HUES48 (cell line): ENCODE data around the gene CFAP73.

Source experiments
- H3K27ac ChIP-seq: one replicate; pipeline ENCODE4 v1.7.0; 2013; ENCODE audit warnings: low read depth, low read length, inconsistent platforms
- H3K27me3 ChIP-seq: 2 replicates; pipeline ENCODE4 v1.6.1; 2013; ENCODE audit warnings: mild to moderate bottlenecking, low read length; ENCODE audit not compliant: control insufficient read depth, insufficient read depth
- H3K36me3 ChIP-seq: 2 replicates; pipeline ENCODE4 v1.6.1; 2013; ENCODE audit warnings: low read length; ENCODE audit not compliant: control insufficient read depth, insufficient read depth
- H3K4me1 ChIP-seq: 2 replicates; pipeline ENCODE4 v1.6.1; 2013; ENCODE audit warnings: mild to moderate bottlenecking, low read length; ENCODE audit not compliant: control insufficient read depth, insufficient read depth
- H3K4me3 ChIP-seq: 2 replicates; pipeline ENCODE4 v1.5.1; 2013; ENCODE audit warnings: mild to moderate bottlenecking, low read depth, low read length
- H3K9ac ChIP-seq: 2 replicates; pipeline ENCODE4 v1.6.1; 2013; ENCODE audit warnings: mild to moderate bottlenecking, low read depth, low read length, moderate library complexity
- H3K9me3 ChIP-seq: 2 replicates; pipeline ENCODE4 v1.6.1; 2013; ENCODE audit warnings: low read length; ENCODE audit not compliant: control insufficient read depth, insufficient read depth

CFAP73 gene

GRCh38 chr12:113157218-113157859, 7.8 kb downstream of the CFAP73 start:
- Histone ChIP-seq H3K9ac (no peak overlapping the region), H3K4me1 (peaks cover 10% of the 10 kb centered on the region), H3K4me3 (no peak overlapping the region), H3K27me3 (peaks cover 30% of the 10 kb centered on the region), H3K27ac (no peak overlapping the region), H3K36me3 (peaks cover 40% of the 10 kb centered on the region), H3K9me3 (no peaks in the 10 kb centered on the region)

DNA sequence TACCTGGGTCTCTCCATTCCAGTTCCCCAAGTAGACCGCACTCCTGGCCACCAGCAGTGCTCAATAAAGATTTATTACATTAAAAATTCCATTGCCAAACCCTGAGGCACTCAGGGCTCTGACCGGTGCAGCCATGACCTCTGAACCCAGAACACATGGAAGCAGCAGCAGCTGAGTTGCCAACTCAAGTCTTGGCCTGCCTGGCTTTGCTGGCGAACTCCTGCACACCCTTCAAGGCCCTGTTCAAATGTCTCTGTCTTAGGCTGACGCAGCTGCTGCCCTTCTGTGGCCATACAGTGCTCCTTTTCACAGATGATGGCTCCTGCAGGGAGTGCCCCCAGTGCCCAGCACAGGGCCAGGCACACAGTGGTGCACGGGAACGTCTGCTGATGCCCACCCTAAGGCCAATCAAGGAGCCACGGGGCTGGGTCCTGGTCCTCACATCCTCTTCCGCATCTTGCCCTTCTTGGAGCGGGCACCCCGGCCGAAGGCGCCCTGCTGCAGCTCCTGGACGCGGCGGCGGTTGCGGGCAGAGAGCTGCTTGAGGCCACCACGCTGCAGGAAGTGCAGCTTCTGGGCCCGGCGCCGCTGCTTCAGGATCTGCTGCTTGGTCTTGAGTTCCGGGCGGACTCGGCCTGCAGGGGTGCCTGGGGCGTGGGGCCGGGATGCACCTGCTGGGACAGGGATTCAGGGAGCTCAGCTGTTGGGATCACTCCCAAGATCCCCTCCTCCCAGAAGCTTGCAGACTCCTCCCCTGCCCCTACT, 9.1 kb downstream of the CFAP73 start:
- Histone ChIP-seq H3K4me1 (peaks cover 11% of the 10 kb centered on the region), H3K9me3 (no peaks in the 10 kb centered on the region), H3K27me3 (peaks cover 18% of the 10 kb centered on the region), H3K36me3 (peaks cover 53% of the 10 kb centered on the region), H3K27ac (no peak overlapping the region), H3K4me3 (no peak overlapping the region), H3K9ac (no peak overlapping the region)

DNA sequence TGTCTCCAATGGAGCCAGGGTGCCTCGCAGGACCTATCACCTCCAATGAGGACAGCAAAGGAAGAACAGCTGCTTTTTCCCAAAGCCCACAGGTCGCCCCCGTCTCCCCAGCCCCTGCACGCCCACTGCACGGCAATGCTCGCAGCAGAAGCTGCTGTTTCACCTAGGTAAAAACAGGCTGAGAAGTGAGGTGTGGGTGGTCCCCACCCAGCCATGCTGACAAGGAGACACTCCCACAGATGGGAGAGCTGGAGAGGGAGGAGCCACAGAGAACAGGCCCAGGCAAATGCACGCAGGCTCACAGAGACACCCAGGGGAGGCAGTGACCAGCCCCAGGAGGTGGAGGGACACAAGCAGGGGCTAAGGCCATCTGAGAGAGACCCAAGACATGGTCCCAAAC, 10.4 kb downstream of the CFAP73 start:
- no peak overlapping the region for H3K9ac ChIP-seq
- no peak overlapping the region for H3K4me3 ChIP-seq
- no peak overlapping the region for H3K27ac ChIP-seq
- H3K4me1 ChIP-seq: peaks cover 11% of the 10 kb centered on the region
- peaks cover 5% of the 10 kb centered on the region; the same call in 1 of the 2 replicates for H3K27me3 ChIP-seq
- no peaks in the 10 kb centered on the region for H3K9me3 ChIP-seq
- H3K36me3 ChIP-seq: peaks cover 61% of the 10 kb centered on the region

GRCh38 chr12:113161415-113162016, 12.0 kb downstream of the CFAP73 start:
- Histone ChIP-seq H3K27ac (peak overlapping the region; percentile 73), H3K9ac (no peak overlapping the region), H3K9me3 (no peaks in the 10 kb centered on the region), H3K36me3 (peaks cover 77% of the 10 kb centered on the region), H3K4me1 (peaks cover 11% of the 10 kb centered on the region), H3K4me3 (no peak overlapping the region; the same call in 1 of the 2 replicates), H3K27me3 (no peaks in the 10 kb centered on the region)

DNA sequence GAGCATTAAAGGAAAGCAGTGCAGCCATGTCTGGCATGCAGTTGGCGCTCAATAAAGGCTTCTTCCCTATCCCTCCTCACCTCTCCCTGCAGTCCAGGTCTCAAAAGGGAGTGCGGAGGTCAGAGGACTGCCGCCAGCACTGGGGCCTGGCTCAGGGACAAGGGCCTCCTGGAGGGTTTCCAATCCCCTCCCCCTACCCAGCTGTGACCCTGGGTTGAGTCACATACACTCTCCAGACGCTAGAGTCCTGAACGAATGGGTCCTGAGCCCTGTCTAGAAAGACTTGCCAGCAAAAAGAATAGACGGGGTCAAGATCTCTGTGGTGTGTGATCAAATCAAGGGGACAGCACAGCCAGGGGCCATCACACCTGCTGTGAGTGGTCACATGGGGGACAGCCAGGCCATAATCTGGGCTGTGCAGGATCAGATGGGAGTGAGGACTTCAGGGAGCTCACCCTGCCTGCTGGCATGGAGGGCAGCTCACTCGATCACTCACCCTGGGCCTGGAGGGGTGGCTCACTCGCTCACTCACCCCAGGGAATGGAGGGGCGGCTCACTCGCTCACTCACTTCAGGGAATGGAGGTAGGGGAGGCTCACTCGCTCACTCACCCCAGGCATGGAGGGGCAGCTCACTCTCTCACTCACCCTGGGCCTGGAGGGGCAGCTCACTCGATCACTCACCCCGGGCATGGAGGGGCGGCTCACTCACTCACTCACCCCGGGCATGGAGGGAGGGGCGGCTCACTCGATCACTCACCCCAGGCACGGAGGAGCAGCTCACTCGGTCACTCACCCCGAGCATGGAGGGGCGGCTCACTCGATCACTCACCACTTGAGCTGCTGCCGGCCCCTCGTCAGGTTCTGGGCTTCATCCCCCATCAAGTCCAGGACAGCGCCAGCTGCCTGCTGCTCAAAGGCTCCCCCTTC, 12.8 kb downstream of the CFAP73 start:
- H3K27ac ChIP-seq: peak overlapping the region; percentile 73
- H3K4me1 ChIP-seq: peaks cover 11% of the 10 kb centered on the region
- no peak overlapping the region for H3K9ac ChIP-seq
- H3K36me3 ChIP-seq: peaks cover 86% of the 10 kb centered on the region
- no peaks in the 10 kb centered on the region for H3K27me3 ChIP-seq
- no peak overlapping the region; the same call in 1 of the 2 replicates for H3K4me3 ChIP-seq
- no peaks in the 10 kb centered on the region for H3K9me3 ChIP-seq

DNA sequence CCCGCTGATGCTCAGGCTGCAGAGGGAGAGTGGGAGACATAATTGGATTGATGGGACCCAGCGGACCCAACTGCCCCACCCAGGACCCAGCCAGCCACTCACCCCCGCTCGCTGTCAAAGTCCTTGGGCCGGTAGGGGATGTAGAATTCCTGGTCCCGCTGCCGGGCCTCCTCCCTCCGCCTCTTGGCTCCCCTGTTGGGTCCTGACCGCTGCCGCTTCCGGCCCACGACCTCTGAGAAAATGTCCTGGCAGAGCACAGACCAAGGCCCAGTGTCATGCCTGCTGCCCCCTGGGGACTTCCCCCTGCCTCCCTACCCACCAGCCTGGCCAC, 13.5 kb downstream of the CFAP73 start:
- H3K36me3 ChIP-seq: peaks cover 86% of the 10 kb centered on the region

GRCh38 chr12:113164014-113164413, 14.5 kb downstream of the CFAP73 start:
- H3K27ac ChIP-seq: no peak overlapping the region
- H3K4me3 ChIP-seq: no peak overlapping the region
- peaks cover 11% of the 10 kb centered on the region for H3K4me1 ChIP-seq
- peaks cover 86% of the 10 kb centered on the region for H3K36me3 ChIP-seq
- H3K9ac ChIP-seq: no peak overlapping the region
- no peaks in the 10 kb centered on the region for H3K27me3 ChIP-seq
- H3K9me3 ChIP-seq: no peaks in the 10 kb centered on the region

More for the DNA sequence above, 13.5 kb downstream of the CFAP73 start:
- Histone ChIP-seq H3K4me3 (no peak overlapping the region), H3K27me3 (no peaks in the 10 kb centered on the region), H3K27ac (no peak overlapping the region), H3K4me1 (peaks cover 11% of the 10 kb centered on the region), H3K9ac (no peak overlapping the region), H3K9me3 (no peaks in the 10 kb centered on the region)

DNA sequence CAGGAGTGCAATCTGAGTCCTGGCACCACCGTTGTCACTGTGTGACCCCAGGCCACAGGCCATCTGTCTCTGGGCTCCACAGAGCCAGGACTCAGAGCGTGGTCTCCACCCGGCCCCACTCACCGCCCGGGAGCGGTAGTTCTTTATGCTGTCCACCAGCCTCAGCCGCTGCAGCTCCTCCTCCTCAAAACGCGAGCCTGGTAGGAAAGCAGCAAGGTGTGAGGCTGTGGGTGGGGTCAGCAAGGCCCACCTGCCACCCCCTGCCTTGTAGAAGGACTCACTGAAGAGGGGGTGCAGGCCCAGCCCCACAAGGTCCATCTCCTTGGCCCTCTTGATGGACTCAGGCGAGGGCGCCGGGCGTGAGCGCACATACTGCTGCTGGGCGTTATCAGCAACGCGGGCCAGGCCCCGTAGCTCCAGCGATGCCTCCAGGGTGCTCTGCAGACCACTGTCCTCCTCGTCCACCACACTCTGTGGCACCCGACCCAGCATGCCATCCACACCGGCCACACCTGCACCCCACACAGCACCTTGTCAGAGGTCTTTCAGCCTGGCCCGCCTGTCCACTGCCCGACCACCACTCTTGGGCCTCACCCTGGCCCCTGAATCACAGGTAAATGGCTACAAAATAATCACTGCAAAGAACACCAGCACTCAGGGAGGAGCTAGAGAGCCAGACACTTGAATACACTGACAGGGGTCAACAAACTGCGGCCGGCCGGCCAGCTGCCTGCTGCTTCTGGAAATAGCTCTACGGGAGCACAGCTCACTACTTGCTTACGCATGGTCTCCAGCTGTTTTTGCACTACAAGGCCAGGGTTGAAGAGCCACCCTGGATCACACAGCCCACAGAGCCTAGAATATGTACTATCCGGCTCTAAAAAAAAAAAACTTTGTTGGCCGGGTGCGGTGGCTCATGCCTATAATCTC, 16.3 kb downstream of the CFAP73 start:
- H3K9ac ChIP-seq: no peak overlapping the region
- H3K36me3 ChIP-seq: peaks cover 85% of the 10 kb centered on the region
- H3K9me3 ChIP-seq: no peaks in the 10 kb centered on the region
- peaks cover 11% of the 10 kb centered on the region for H3K4me1 ChIP-seq
- H3K27ac ChIP-seq: peak overlapping the region; percentile 51
- no peak overlapping the region for H3K4me3 ChIP-seq
- H3K27me3 ChIP-seq: no peaks in the 10 kb centered on the region

DNA sequence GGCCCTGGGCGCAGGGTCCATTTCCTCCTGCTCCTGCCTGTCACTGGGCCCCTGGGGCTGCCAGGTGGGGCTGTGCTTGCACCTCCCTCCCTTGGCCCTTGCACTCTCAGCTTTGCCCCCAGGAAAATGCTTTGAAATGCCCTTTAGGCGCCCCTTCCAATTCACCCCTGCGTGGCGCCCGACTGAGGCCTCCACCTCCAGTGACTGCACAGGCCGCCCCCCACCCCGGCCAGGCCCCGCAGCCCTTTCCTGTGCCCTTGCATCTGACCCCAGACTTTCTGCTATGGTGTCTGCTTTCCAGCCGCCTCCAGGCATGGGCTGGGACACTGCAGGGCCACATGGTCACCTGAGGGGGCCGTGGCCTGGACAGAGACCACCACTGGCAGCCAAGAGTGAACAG, 18.3 kb downstream of the CFAP73 start:
- Histone ChIP-seq H3K36me3 (peaks cover 93% of the 10 kb centered on the region), H3K9me3 (no peaks in the 10 kb centered on the region), H3K9ac (no peak overlapping the region), H3K4me1 (no peaks in the 10 kb centered on the region), H3K27me3 (no peaks in the 10 kb centered on the region), H3K4me3 (no peak overlapping the region), H3K27ac (no peak overlapping the region)

- H3K36me3 ChIP-seq: peaks cover 96% of the 10 kb centered on the region
Observed at GRCh38 chr12:113169697-113170096, 20.2 kb downstream of the CFAP73 start.

More at GRCh38 chr12:113169697-113170096, 20.2 kb downstream of the CFAP73 start:
- no peak overlapping the region for H3K4me3 ChIP-seq
- H3K9me3 ChIP-seq: no peaks in the 10 kb centered on the region
- no peaks in the 10 kb centered on the region for H3K27me3 ChIP-seq
- H3K9ac ChIP-seq: no peak overlapping the region
- no peak overlapping the region for H3K27ac ChIP-seq
- H3K4me1 ChIP-seq: no peaks in the 10 kb centered on the region
